GM21367 (cell line): Measurements from ENCODE around the gene SPINT4.
"Not testable (repeated sequence)": the region's sequence is repeated elsewhere in the genome, so short reads cannot be mapped to it uniquely, and the experiment has no call there.

Experiments used
- ATAC-seq: cut with Tn5 transposase; IDR thresholded peaks from one replicate; pipeline ENCODE4 v1.9.1; 2021; ENCODE audit not compliant: unreplicated experiment

The SPINT4 gene

GRCh38 chr20:45764618-45765282, 42.6 kb downstream of the SPINT4 start:
- ATAC-seq, result not testable (repeated sequence)

GRCh38 chr20:45765307-45765875, 43.2 kb downstream of the SPINT4 start:
- ATAC-seq, result no peak

GRCh38 chr20:45765980-45766379, 43.8 kb downstream of the SPINT4 start:
- ATAC-seq, result no peak

GRCh38 chr20:45768479-45768878, 46.3 kb downstream of the SPINT4 start:
- no peak for ATAC-seq

GRCh38 chr20:45771182-45771759, 49.1 kb downstream of the SPINT4 start:
- ATAC-seq, result no peak

- no peak for ATAC-seq
Observed at GRCh38 chr20:45772693-45773092, 50.5 kb downstream of the SPINT4 start.

GRCh38 chr20:45774945-45775344, 52.8 kb downstream of the SPINT4 start:
- no peak for ATAC-seq

GRCh38 chr20:45775411-45775810, 53.3 kb downstream of the SPINT4 start:
- no peak for ATAC-seq
